GM20000 (cell line): ENCODE measurements around the gene MARCKSL1.

Experiments
- DNase-seq: peaks from one replicate; pipeline ENCODE4 v3.0.0; 2012; ENCODE audit warnings: low spot score
- CTCF ChIP-seq: IDR thresholded peaks from 2 replicates; pipeline ENCODE4 v1.5.1; 2012; ENCODE audit warnings: mild to moderate bottlenecking, control low read depth; ENCODE audit errors: extremely low read depth, missing control alignments

Gene MARCKSL1

GRCh38 chr1:32335790-32336590 is at the start of gene MARCKSL1:
Gene MARCKSL1 (minus strand): TSS chr1:32336233. CDS start chr1:32336033, 200 bp downstream.
- no peak for TF ChIP-seq CTCF
- DNase-seq = peak; percentile 90

- TF ChIP-seq CTCF = no peak
- DNase-seq = no peak
Measured at GRCh38 chr1:32380057-32380456, 44.0 kb upstream of the MARCKSL1 start.

- no peak for TF ChIP-seq CTCF
- no peak for DNase-seq
Measured at GRCh38 chr1:32377541-32378220, 41.6 kb upstream of the MARCKSL1 start.

GRCh38 chr1:32376199-32376598 is 40.2 kb upstream of the MARCKSL1 start:
- no peak for TF ChIP-seq CTCF
- DNase-seq = no peak

GRCh38 chr1:32373996-32374592 is 38.1 kb upstream of the MARCKSL1 start:
- DNase-seq = no peak
- TF ChIP-seq CTCF = no peak

GRCh38 chr1:32372149-32372756 is 36.2 kb upstream of the MARCKSL1 start:
- TF ChIP-seq CTCF = no peak
- peak; percentile 44 for DNase-seq
